B cell (primary cell): ENCODE measurements around the gene DRAP1.

Experiments used
- CTCF ChIP-seq: fragments of 200-600 bp; IDR thresholded peaks from one replicate; pipeline ENCODE4 v1.8.0; 2022; ENCODE audit warnings: antibody characterized with exemption, mild to moderate bottlenecking
- EZH2 ChIP-seq: IDR thresholded peaks from 2 replicates; pipeline ENCODE4 v1.6.1; 2012; ENCODE audit warnings: borderline replicate concordance, low read depth, mild to moderate bottlenecking, moderate library complexity, low read length; ENCODE audit not compliant: insufficient read depth, poor library complexity, severe bottlenecking

- no peak for TF ChIP-seq EZH2
- TF ChIP-seq CTCF, result no peak
Observed at GRCh38 chr11:65895482-65895981, 23.7 kb upstream of the DRAP1 start.
